ENCODE results near the gene STX5.
"Not testable (repeated sequence)": the region's sequence is repeated elsewhere in the genome, so short reads cannot be mapped to it uniquely, and the experiment has no call there.

STX5 gene

DNA sequence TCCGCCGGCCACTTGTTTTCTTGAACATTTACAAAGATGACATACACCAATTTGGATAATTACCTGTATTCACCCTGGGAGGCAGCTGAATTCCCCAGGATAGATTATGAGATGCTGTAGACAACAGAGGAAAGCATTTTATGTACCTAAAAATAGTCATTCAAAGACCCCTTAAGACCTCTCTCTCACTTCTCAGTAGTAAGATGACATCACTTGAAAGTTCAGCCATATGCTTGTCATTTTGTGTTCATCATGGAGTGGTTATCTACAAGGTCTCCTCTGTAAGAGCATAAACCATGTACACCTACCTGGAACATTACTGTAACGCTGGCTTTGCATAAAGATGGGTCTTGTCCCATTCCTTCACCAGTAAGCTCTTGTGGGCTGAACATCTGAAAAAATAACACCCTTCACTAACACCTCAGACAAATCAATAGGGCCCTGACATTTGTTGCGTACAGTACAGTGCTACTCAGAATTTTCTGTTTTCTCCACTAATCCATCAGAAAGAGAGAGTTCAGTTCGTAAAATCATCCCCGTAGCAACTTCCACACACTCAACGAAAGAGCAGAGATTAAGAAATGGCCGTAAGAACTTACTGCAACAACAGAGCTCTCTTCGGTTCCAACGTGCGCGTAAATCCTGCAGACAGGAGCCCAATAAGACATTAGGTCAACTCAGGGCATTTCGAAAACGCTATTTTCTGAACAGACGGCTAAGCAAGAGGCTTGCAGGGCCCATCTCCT lies 23.1 kb upstream of the STX5 start:
- in situ Hi-C loops (cut with MboI; ENCODE audit: low sequenced_read_pairs) = loop anchor here (25.0 kb wide), 1 partner anchor 443 kb away; the partner anchor contains the start of gene SCGB1A1

DNA sequence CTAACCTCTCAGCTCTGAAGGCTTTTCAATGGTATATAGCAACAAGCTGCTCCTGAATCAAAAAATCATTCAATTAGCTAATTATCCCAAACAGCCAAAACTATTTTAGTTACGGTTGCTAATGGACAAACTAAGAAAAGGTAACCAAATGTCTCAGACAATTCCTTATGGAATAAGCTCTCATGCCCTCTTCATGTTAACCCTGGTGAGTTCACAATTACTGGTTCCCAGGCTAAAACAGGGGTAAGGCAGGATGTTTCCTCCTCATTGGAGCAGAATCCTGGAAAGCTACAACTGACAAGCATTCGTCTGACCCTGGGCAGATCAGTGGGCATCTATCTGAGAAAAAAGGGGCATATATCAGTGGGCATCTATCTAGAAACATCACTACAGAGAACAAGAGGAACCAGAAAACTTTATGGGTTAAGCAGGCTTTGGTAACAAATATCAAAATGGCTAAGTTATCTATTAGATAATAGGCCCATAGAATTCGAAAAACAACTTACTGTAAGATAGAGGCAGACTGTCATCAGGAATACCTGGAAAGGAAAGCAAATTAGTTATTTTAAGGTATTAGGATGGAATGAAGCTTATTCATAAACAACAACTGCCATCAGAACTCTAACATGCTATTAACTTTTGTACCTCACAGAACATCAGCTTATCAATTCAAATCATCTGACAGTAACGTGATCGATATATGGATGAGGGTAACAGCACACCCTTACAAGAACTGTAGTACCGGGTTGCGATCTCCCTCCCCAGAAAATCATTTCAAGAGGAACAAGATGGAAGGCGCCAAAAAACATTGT lies 22.4 kb upstream of the STX5 start:
- in situ Hi-C loops (cut with MboI; ENCODE audit: low sequenced_read_pairs) = loop anchor here (25.0 kb wide), 1 partner anchor 442 kb away; the partner anchor contains the start of gene SCGB1A1

DNA sequence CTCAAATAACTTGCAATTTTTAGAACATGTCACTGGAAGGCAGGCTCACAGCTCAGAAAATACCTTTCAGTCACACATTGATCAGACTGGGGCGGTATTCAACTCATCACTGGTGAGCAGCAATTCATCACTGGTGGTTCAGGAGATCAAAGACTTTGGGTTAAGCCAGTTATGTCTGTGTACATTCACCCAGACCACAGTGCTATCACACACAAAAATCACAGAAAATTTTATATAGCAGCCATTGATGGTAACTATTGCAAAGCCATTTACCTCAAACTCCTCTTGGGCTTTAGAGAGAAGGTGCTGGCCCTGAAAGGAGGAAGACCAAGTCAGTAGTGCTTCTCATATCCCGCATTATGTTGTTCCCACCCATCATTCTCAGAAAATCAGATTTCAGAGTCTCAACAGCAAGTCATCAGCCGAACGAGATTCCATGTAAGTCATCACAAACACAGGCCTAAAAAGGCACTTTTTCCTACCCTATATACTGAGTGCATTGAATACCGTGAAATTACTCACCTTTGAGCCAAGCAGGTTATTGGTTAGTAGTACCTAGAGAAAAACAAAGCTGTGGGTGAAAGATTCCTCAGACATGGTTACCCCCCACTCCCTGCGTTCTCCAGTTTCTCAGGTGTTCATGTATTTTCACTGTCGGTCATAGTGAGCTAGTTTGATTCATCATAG lies 21.6 kb upstream of the STX5 start:
- in situ Hi-C loops (cut with MboI; ENCODE audit: low sequenced_read_pairs) = loop anchor here (25.0 kb wide), 1 partner anchor 441 kb away; the partner anchor contains the start of gene SCGB1A1

DNA sequence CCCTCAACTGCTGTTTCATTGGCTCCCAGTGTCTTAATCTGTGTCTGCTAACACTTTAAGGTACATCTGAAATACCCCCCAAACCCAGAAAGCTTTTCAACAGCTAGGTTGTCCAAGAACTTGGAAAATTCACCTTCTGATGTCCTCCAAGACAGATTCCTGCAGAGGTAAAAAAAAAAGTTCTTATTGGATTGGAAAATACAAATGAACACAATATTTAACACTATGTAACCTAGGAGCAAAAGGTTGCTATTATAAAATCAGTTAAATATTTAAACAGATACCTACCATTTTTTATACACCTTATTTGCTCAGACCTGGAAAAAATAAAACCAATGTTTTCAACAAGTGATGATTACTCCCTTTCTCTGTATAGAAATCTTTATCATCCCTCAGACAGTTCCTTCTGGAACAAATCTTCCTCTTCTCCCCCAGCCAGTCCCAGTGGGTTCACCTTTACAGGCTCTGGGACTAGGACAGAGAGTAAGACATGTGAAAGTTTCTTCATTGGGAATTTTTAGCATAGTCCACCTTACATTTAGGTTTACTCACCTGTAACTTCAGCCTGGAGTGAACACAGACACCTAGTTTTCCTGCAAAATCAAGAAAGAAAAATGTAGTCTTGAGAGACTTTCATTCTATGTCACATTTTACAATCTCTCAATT lies 20.8 kb upstream of the STX5 start:
- in situ Hi-C loops (cut with MboI; ENCODE audit: low sequenced_read_pairs) = loop anchor here (25.0 kb wide), 1 partner anchor 440 kb away; the partner anchor contains the start of gene SCGB1A1

DNA sequence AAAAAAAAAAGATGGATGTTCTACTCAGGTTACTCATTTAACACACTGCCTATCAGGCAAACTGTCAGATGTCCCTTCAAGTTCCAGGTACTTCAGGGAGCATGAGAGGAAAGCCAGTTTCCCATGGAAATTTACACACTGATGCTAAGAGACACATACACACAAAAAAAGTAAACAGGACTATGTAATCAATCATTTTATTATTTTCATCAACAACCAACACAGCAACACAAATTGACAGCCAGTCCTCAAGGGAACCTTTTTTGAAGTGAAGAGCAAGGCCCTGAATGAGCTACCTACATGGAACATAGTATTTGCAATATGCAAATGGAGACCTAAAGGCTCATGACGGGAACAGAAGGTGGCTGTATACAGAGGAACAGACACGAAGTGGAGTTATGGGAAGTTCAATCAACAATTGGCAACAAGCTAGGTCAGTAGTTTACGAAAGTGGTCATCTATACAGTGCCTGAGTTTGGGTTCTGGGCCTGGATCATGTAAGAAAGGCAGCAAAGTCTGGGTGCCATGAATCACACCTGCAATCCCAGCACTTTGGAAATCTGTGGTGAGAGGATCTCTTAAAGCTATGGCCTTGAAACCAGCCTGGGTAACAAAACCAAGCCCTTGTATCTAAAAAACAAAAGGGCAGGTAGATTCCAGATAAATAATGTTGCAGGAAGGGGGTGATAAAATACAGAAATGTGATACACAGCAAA lies 20.1 kb upstream of the STX5 start:
- in situ Hi-C loops (cut with MboI; ENCODE audit: low sequenced_read_pairs) = loop anchor here (25.0 kb wide), 1 partner anchor 440 kb away; the partner anchor contains the start of gene SCGB1A1

DNA sequence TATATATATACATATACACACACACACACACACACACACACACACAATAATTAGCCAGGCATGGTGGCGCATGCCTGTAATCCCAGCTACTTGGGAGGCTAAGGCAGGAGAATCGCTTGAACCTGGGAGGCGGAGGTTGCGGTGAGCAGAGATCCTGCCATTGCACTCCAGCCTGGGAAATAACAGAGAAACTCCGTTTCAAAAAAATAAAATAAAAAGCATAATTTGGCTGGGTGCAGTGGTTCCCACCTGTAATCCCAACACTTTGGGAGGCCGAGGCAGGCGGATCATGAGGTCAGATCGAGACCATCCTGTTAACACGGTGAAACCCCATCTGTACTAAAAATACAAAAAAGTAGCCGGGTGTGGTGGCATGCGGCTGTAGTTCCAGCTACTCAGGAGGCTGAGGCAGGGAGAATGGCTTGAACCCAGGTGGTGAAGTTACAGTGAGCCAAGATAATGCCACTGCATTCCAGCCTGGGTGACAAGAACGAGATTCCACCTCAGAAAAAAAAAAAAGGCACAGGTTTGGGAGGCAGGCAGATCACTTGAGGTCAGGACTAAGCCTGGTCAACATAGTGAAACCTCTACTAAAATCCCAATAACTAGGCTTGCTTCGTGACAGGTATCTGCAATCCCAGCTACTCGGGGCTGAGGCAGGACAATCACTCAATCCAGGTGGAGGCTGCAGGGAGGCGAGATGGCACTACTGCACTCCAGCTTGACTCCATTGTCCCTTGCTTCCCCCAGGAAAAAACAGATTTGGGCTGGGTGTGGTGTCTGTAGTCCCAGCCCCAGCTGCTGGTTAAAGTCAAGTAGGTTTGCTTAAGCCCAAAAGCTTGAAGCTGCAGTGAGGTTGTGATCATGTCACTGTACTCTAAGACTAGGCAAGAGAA lies 19.3 kb upstream of the STX5 start:
- in situ Hi-C loops (cut with MboI; ENCODE audit: low sequenced_read_pairs) = loop anchor here (25.0 kb wide), 1 partner anchor 439 kb away; the partner anchor contains the start of gene SCGB1A1

DNA sequence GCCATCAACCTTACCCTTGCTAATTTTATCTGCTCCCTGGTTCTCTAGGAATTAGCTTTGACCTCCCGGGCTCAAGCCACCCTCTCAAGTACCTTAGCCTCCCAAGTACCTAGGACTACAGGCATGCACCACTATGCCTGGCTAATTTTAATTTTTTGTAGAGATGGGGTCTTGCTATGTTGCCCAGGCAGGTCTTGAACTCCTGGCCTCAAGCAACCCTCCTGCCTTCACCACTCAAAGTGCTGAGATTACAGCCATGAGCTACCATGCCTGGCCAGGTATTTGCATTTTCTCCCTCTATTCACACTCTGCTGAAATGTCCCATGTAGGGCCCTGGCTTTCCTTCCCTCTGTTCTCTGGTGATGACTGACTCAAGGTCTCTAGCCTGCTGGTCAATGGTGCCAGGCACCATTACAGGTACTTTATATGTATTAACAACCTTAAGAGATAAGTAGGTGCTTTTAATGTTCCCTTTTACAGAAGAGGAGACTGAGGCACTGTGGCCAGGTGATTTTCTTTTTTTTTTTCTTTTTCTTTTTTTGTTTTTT lies 16.0 kb upstream of the STX5 start:
- in situ Hi-C loops (cut with MboI; ENCODE audit: low sequenced_read_pairs) = no loop called here

DNA sequence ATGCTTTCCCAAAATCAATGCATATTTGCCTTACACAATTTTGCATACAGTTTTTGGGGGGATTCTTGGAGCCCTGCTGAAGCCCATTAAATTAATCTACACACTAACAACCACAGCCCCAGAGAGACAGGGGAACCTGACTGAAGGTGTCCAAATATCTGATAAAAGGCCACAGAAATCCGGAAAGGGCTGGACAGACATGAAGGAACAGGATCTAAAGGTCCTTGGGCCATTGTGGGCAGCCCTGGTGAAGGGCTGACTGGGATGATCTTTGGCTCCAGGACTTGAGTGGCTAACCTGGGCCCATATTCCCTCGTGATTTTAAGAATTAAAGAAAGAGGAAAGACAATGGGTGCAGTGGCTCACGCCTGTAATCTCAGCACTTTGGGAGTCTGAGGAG lies 14.3 kb upstream of the STX5 start:
- in situ Hi-C loops (cut with MboI; ENCODE audit: low sequenced_read_pairs) = no loop called here

DNA sequence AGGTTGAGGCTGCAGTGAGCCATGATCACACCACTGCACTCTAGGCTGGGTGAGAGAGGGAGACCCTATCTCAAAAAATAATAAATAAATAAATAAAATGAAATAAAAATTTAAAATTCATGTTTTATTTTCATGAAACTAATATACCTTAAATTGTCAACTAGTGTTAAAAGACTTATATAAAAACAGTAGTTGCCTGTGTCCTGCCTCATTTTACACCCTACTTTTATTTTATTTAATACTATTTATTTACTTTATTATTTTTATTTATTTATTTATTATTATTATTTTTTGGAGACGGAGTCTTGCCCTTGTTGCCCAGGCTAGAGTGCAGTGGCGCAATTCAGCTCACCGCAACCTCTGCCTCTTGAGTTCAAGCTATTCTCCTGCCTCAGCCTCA lies 12.3 kb upstream of the STX5 start:
- in situ Hi-C loops (cut with MboI; ENCODE audit: low sequenced_read_pairs) = no loop called here

DNA sequence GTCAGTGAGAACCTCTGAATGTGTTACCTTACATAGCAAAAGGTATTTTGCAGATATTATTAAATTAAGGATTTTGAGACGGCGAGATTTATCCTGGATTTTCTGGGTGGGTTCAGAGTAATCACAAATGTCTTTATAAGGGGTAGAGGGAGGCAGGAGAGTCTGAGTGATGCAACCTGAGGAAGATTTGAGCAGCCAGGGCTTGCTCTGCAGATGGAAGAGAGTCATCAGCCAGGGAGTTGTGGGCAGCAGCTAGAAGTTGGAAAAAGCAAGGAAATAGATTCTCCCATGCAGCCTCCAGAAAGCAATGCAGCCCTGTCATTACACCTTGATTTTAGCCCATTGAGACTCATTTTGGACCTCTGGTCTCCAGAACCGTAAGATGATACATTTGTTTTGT lies 11.6 kb upstream of the STX5 start:
- in situ Hi-C loops (cut with MboI; ENCODE audit: low sequenced_read_pairs) = no loop called here

DNA sequence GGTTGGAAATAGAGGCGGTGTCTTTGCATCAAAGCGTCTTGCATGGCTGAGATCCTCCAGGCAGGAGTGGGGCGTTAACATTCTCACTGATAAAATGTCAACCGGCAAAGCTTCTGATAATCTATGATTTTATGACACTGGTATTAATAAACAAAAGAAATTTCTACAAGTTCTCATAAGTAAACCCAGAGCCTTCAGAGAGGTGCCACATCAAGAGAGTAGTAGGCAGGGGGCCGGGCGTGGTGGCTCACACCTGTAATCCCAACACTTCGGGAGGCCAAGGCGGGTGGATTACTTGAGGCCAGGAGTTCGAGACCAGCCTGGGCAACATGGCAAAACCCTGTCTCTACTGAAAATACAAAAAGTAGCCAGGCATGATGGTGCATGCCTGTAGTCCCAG lies 11.0 kb upstream of the STX5 start:
- in situ Hi-C loops (cut with MboI; ENCODE audit: low sequenced_read_pairs) = not testable (repeated sequence)

DNA sequence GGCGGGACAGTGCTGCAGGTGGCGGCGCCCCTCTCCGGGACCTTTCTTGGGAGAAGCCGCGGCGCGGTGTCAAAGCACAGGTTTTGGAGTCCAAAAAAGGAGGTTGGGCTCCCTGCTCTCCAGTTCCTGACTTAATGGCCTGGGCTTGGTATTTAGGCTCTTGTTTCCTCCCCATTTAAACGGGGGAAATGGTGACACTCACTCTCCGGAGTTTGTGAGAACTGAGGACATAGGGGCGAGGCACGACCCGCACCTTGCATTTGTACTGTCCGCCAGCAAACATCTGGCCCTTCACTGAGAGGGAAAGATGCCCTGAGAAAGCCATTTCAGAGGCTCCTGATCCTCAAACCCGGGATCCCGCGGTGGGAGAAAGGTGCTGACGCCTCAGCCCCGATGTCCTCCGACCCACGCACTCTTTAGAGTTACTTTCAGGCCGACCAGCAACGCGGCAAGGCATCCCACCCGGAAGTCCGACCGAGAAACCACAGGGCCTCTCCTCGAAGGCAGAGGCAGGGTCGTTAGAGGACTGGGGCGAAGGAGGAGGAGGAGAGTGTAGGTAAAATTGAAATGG lies 10.4 kb upstream of the STX5 start:
- in situ Hi-C loops (cut with MboI; ENCODE audit: low sequenced_read_pairs) = no loop called here

DNA sequence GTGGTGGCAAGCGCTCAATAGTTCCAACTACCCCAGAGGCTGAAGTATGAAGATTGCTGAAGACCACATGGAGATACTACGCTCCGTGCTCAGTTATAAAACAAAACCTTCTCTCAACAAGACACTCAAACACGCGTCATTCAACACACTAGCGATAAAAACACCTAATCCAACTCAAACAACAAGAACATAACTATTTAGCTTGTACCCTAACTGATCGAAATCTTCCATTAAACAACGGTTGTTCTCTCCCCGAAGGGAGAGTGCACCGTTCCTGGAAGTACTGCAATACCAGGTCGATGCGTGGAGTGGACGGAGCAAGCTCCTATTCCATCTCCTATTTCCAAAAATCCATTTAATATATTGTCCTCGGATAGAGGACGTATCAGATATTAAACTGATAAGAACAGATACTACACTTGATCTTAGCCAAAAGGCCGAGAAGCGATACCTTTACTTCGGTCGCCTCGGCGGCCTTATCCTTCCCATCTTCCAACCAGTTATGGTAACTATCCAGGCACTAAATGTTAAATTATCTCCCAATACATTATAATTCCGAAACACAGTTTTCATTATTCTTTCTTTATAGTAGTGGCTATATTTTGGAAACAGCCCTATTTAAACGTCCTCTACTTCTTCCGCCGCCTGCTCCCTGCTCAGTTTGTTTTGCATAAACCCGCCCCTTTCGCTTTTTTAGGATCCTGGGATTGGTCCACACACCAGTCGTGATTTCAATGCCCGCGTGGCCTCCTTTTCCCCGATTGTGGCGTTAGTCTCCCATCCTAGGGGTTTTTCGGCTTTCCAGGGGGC lies 9.7 kb upstream of the STX5 start:
- in situ Hi-C loops (cut with MboI; ENCODE audit: low sequenced_read_pairs) = no loop called here

DNA sequence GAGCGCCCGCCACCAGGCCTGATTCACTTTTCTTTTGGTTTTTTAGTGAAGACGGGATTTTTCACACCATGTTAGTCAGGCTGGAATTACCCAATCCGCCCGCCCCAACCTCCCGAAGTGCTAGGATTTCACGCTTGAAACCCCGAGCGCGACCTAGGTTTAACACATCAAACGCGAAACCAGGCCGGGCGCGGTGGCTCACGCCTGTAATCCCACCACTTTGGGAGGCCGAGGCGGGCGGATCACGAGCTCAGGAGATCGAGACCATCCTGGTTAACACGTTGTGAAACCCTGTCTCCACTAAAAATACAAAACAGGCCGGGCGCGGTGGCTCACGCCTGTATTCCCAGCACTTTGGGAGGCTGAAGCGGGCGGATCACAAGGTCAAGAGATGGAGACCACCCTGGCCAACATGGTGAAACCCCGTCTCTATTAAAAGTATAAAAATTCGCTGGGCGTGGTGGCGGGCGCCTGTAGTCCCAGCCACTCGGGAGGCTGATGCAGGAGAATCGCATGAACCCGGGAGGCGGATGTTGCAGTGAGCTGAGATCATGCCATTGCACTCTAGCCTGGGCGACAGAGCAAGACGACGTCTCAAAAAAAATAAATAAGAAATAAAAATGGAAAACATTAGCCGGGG lies 9.0 kb upstream of the STX5 start:
- in situ Hi-C loops (cut with MboI; ENCODE audit: low sequenced_read_pairs) = not testable (repeated sequence)

DNA sequence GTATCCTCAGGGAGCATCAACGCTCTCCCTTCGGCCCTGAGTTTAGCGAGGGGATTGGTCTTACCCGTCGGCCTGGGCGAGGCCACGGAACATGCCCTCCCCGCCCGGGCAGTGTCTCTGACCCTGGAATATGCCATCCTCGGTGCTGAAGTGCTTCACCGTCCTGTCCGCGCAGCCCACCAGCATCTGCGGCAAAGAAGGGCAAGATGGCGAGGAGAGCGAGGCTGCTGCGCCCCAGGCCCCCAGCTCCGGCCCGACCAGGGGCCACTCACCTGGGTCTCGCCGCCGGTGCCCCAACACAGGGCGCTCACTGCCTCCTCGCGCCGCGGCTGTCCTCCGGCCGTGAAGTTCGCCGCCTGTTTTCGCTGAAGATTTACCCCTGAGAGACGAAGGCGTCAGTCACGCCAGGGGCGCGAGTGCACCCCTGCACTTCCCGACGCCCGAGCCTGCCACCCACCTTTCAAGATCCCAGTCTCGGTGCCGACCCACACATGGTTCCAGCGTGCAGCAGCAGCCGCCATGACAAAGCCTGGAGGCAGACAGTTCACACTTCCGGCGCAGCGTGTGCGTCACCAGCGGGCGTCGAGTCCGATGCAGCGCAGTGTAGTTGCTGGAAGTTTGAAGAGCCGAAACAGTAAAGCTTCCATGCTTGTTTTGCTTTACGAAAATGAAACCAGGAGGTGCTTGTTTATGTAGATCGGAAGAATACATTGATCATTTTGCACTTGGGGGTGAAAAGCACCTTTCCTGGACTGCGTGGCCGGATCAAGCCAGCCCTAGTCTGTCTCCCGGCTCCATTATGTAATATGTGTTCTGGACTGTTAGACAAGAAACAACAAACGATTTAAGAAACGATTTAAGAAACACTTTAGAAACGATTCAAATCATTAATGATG lies 7.4 kb upstream of the STX5 start, which contains the start of gene WDR74:
Gene WDR74 (minus strand): TSS at position 541 of the 896 bp plus-strand sequence. CDS start 20 bp downstream, at position 521.
- in situ Hi-C loops (cut with MboI; ENCODE audit: low sequenced_read_pairs) = no loop called here

DNA sequence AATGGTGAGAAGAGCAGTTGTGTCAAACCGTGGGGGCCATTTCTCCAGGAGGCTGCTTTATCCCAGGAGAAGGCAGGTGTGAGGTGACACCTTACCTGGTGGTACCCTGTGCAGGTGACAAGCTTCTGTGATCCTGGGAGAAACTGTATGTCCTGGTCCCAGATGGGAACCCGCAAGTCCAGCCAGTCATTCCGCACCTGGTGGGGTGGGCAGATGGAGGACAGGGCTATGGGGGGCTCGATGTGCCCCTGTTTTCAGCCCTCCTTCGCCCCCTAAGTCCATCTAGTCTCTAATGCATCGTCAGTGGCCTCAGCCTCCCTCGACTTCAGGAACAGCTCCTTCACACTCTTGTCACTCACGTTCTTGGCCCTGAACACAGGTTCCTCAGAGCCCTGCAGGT lies 3.5 kb upstream of the STX5 start:
- in situ Hi-C loops (cut with MboI; ENCODE audit: low sequenced_read_pairs) = no loop called here
